Uterus (tissue), 4 donors: ENCODE results near the gene TOLLIP. TPM values are rescaled to one million over a fixed set of nuclear protein-coding genes. Genes with fewer than 3 reads are reported as not detected.
A peak's percentile ranks its signal among the peaks of the same experiment; 100 is the strongest.
"Not testable (repeated sequence)": the region's sequence is repeated elsewhere in the genome, so short reads cannot be mapped to it uniquely, and the experiment has no call there.

ENCODE experiments used
- DNase-seq, 2 donors: peaks; one replicate each; pipeline ENCODE4 v3.0.0-alpha.2; 2019 to 2020
- H3K27ac ChIP-seq, 2 donors: fragments of 200-600 bp; sonication (generic); 1 replicate in 1 of 2; 2 replicates in 1 of 2; pipeline ENCODE4 v1.5.1; 2016 to 2018
- H3K27me3 ChIP-seq, 2 donors: fragments of 200-600 bp; sonication (generic); one replicate each; pipeline ENCODE4 v1.5.1; 2018 to 2019; ENCODE audit warnings: control low read depth in 1 of 2
- H3K36me3 ChIP-seq, 2 donors: fragments of 200-600 bp; sonication (generic); one replicate each; pipeline ENCODE4 v1.5.1; 2019; ENCODE audit warnings: control low read depth in 1 of 2
- H3K4me1 ChIP-seq, 2 donors: fragments of 200-600 bp; sonication (generic); one replicate each; pipeline ENCODE4 v1.5.1; 2018 to 2019; ENCODE audit warnings: control low read depth in 1 of 2
- H3K4me3 ChIP-seq, 2 donors: fragments of 200-600 bp; sonication (generic); 1 replicate in 1 of 2; 2 replicates in 1 of 2; pipeline ENCODE4 v1.5.1; 2018 to 2019; ENCODE audit warnings: mild to moderate bottlenecking in 1 of 2
- H3K9me3 ChIP-seq, 2 donors: fragments of 200-600 bp; sonication (generic); one replicate each; pipeline ENCODE4 v1.5.1; 2019; ENCODE audit warnings: control low read depth in 1 of 2
- CTCF ChIP-seq, 4 experiments: fragments of 200-600 bp in 2 of 4; fragments of 450-650 bp in 2 of 4; sonication (generic) in 2 of 4; IDR thresholded peaks; one replicate each; pipeline ENCODE4 v1.5.1; 2016 to 2019; ENCODE audit warnings: antibody characterized with exemption in 4 of 4, mild to moderate bottlenecking in 2 of 4, moderate library complexity in 1 of 4
- POLR2A ChIP-seq, 2 donors: fragments of 450-650 bp; IDR thresholded peaks; one replicate each; pipeline ENCODE4 v1.6.1; 2016; ENCODE audit warnings: antibody characterized with exemption in 2 of 2, mild to moderate bottlenecking in 1 of 2, moderate library complexity in 1 of 2
- intact Hi-C: fragments of 100-400 bp; cut with DNase I; formaldehyde crosslinking; loops from one replicate; pipeline ENCODE4 v1.15.1; 2023; ENCODE audit warnings: low total_unique reads
- total RNA-seq, 4 donors: library from RNA; depleted of rRNA in 3 of 4; stranded (reverse); fragments of >200 nt in 3 of 4; gene quantifications; one replicate each; pipeline versions ENCODE4 v1.1.0 to v1.2.4, GENCODE V29; 2014 to 2023
- donor health status: DM: yes; HTN: yes; CAD: no.

Gene TOLLIP
- 10 to 100 TPM in 3 of 4 donors, 1 to 10 TPM in 1; 5.9 to 86.8 (median 36.2) TPM for total RNA-seq

DNA sequence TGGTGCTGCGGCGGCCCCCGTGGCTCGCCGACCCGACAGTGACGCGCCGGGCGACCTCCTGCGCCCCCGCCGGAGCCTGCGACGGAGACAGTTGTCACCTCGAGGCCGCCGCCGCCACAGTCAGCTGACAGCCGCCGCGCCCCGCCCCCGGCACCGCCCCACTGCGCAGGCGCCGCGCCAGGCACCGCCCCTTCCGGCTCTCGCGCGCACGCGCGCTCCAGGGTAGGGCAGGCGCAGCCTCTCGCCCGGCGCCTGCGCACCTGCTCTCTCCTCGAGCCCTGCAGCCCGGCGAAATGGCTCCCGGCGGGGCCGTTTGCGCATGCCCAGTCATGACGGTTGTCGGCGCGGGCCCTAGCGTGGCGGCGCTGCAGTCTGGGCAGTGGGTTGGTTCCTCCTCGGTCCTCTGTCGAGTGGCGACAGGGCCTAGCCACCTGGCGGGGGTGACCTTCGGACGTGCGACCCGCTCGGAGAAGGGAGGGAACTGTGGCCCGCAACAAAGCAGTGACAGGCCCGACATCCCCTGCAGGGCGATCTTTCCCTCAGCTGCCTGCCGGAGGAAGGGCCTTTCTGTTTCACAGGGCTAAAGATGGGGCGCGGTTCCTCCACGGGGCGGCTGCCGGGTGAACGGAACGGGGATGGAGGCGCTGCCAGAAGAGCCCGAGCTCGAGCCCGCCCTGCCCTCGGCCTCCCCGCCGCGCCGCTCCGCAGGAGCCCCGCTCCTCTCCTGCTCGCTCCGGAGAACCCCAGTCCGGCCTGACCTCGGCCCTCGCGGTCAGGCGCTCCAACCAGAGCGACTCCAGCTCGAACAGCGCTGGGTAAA is at the start of gene TOLLIP:
Gene TOLLIP (minus strand): TSS at position 135 of the 820 bp plus-strand sequence. CDS start 134 bp downstream, at position 1.
- intact Hi-C loops = no loop called here
- peaks cover 0 to 6% of the 10 kb centered on the region in 2 donors for H3K4me1 ChIP-seq
- H3K4me3 ChIP-seq = peak within 1 kb of the TSS; percentile 70 to 100
- peak; percentile 94 to 96 for DNase-seq
- TF ChIP-seq CTCF (IDR thresholded peaks at IDR 0.05) = peak; percentile 22 to 75 (median 45)
- TF ChIP-seq POLR2A (IDR thresholded peaks at IDR 0.05) = peak; percentile 81 to 90
- peaks cover 0 to 2% of the 10 kb centered on the region in 2 donors for H3K9me3 ChIP-seq
- H3K36me3 ChIP-seq = no peaks in the 10 kb centered on the region
- no peaks in the 10 kb centered on the region for H3K27me3 ChIP-seq
- peak within 1 kb of the TSS; percentile 90 to 92 for H3K27ac ChIP-seq

GRCh38 chr11:1358931-1359330 is 49.5 kb upstream of the TOLLIP start:
- H3K36me3 ChIP-seq, H3K27ac ChIP-seq, intact Hi-C loops, H3K27me3 ChIP-seq, DNase-seq, H3K4me3 ChIP-seq, H3K9me3 ChIP-seq, H3K4me1 ChIP-seq: not testable (repeated sequence)

- no peak for TF ChIP-seq CTCF (IDR thresholded peaks at IDR 0.05)
- TF ChIP-seq POLR2A (IDR thresholded peaks at IDR 0.05) = no peak
- Histone ChIP-seq H3K4me3 (no peak overlapping the region), H3K27me3 (no peaks in the 10 kb centered on the region), H3K9me3 (no peaks in the 10 kb centered on the region), H3K4me1 (no peaks in the 10 kb centered on the region), H3K27ac (no peak overlapping the region), H3K36me3 (no peaks in the 10 kb centered on the region)
- intact Hi-C loops = no loop called here
- no peak for DNase-seq
Measured at GRCh38 chr11:1358286-1358685, 48.9 kb upstream of the TOLLIP start.

DNA sequence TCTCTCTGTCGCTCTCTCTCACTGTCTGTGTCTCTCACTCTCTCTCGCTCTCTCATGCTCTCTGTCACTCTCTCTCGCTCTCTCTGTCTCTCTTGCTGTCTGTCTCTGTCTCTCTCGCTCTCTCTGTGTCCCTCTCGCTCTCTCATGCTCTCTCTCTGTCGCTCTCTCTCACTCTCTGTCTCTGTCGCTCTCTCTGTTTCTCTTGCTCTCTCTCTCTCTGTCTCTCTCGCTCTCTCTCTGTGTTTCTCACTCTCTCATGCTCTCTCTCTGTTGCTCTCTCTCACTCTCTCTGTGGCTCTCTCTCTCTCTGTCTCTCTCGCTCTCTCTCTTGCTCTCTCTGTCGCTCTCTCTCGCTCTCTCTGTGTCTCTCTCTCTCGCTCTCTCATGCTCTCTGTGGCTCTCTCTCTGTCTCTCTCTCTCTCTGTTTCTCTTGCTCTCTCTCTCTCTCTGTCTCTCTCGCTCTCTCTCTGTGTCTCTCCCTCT is 47.1 kb upstream of the TOLLIP start:
- intact Hi-C loops = no loop called here
- no peak for DNase-seq
- no peak for TF ChIP-seq CTCF (IDR thresholded peaks at IDR 0.05)
- no peak for TF ChIP-seq POLR2A (IDR thresholded peaks at IDR 0.05)
- Histone ChIP-seq H3K4me3 (no peak overlapping the region), H3K36me3 (no peaks in the 10 kb centered on the region), H3K27me3 (no peaks in the 10 kb centered on the region), H3K27ac (no peak overlapping the region), H3K9me3 (no peaks in the 10 kb centered on the region), H3K4me1 (no peaks in the 10 kb centered on the region)

- no peaks in the 10 kb centered on the region for H3K36me3 ChIP-seq
- no peaks in the 10 kb centered on the region for H3K27me3 ChIP-seq
- H3K27ac ChIP-seq = no peak overlapping the region
- H3K4me1 ChIP-seq = no peaks in the 10 kb centered on the region
- intact Hi-C loops = no loop called here
- H3K9me3 ChIP-seq = no peaks in the 10 kb centered on the region
- H3K4me3 ChIP-seq = no peak overlapping the region
- DNase-seq = no peak
- TF ChIP-seq CTCF (IDR thresholded peaks at IDR 0.05) (no peak), POLR2A (IDR thresholded peaks at IDR 0.05) (no peak)
Measured at GRCh38 chr11:1356007-1356435, 46.6 kb upstream of the TOLLIP start.
